H9 (cell line): ENCODE results near the gene DOCK2. TPM values are rescaled to one million over a fixed set of nuclear protein-coding genes. Genes with fewer than 3 reads are reported as not detected.

Source experiments
- DNase-seq: peaks from one replicate; pipeline ENCODE4 v3.0.0-alpha.2; 2017
- H2AFZ ChIP-seq: one replicate; pipeline ENCODE4 v1.6.1; 2013; ENCODE audit warnings: mild to moderate bottlenecking, low read length, control low read depth, moderate library complexity
- H2AK5ac ChIP-seq: 2 replicates; pipeline ENCODE4 v1.6.1; 2013; ENCODE audit warnings: low read length, control low read depth, mixed read lengths; ENCODE audit not compliant: insufficient read length
- H2BK120ac ChIP-seq: one replicate; pipeline ENCODE4 v1.6.1; 2013; ENCODE audit warnings: low read depth, mild to moderate bottlenecking, low read length, control low read depth, inconsistent platforms; ENCODE audit not compliant: poor library complexity, severe bottlenecking
- H2BK12ac ChIP-seq: 2 replicates; pipeline ENCODE4 v1.6.1; 2013; ENCODE audit warnings: low read length, control low read depth, mixed read lengths, low read depth; ENCODE audit not compliant: insufficient read length
- H2BK15ac ChIP-seq: 2 replicates; pipeline ENCODE4 v1.6.1; 2013; ENCODE audit warnings: low read depth, low read length, control low read depth
- H2BK20ac ChIP-seq: one replicate; pipeline ENCODE4 v1.6.1; 2013; ENCODE audit warnings: low read depth, mild to moderate bottlenecking, low read length, control low read depth, inconsistent platforms; ENCODE audit not compliant: poor library complexity, severe bottlenecking
- H2BK5ac ChIP-seq: 2 replicates; pipeline ENCODE4 v1.6.1; 2013; ENCODE audit warnings: low read length, control low read depth, mixed read lengths; ENCODE audit not compliant: insufficient read length
- H3K14ac ChIP-seq: 2 replicates; pipeline ENCODE4 v1.6.1; 2013; ENCODE audit warnings: low read length, control low read depth; ENCODE audit not compliant: insufficient read depth
- H3K18ac ChIP-seq: 2 replicates; pipeline ENCODE4 v1.6.1; 2013; ENCODE audit warnings: low read depth, mild to moderate bottlenecking, mixed read lengths, low read length, control low read depth; ENCODE audit not compliant: insufficient read length
- H3K23ac ChIP-seq: 2 replicates; pipeline ENCODE4 v1.6.1; 2013; ENCODE audit warnings: low read length, control low read depth, mixed read lengths, low read depth; ENCODE audit not compliant: insufficient read length
- H3K23me2 ChIP-seq: 2 replicates; pipeline ENCODE4 v1.6.1; 2013; ENCODE audit warnings: low read depth, mild to moderate bottlenecking, mixed read lengths, low read length, control low read depth; ENCODE audit not compliant: insufficient read length, poor library complexity, severe bottlenecking
- H3K27ac ChIP-seq: 2 replicates; pipeline ENCODE4 v1.5.1; 2013; ENCODE audit warnings: low read length, control low read depth, mixed read lengths, low read depth; ENCODE audit not compliant: insufficient read length
- H3K27me3 ChIP-seq: 2 replicates; pipeline ENCODE4 v1.6.1; 2013; ENCODE audit warnings: low read length, control low read depth, inconsistent platforms; ENCODE audit not compliant: insufficient read depth
- H3K4ac ChIP-seq: 2 replicates; pipeline ENCODE4 v1.6.1; 2013; ENCODE audit warnings: low read depth, mild to moderate bottlenecking, control low read depth, inconsistent platforms, low read length, moderate library complexity
- H3K4me1 ChIP-seq: 2 replicates; pipeline ENCODE4 v1.6.1; 2013; ENCODE audit warnings: low read length, control low read depth, inconsistent platforms; ENCODE audit not compliant: insufficient read depth
- H3K4me2 ChIP-seq: 2 replicates; pipeline ENCODE4 v1.6.1; 2013; ENCODE audit warnings: low read length, control low read depth, mixed read lengths; ENCODE audit not compliant: insufficient read length, insufficient read depth
- H3K56ac ChIP-seq: 2 replicates; pipeline ENCODE4 v1.6.1; 2013; ENCODE audit warnings: low read depth, mild to moderate bottlenecking, mixed read lengths, low read length, control low read depth; ENCODE audit not compliant: insufficient read length
- H3K79me1 ChIP-seq: 2 replicates; pipeline ENCODE4 v1.6.1; 2013; ENCODE audit warnings: low read depth, mild to moderate bottlenecking, moderate library complexity, low read length, control low read depth, inconsistent platforms; ENCODE audit not compliant: insufficient read depth, poor library complexity, severe bottlenecking
- H3K79me2 ChIP-seq: 2 replicates; pipeline ENCODE4 v1.6.1; 2013; ENCODE audit warnings: low read length, control low read depth, inconsistent platforms; ENCODE audit not compliant: insufficient read depth
- H3K9ac ChIP-seq: 2 replicates; pipeline ENCODE4 v1.6.1; 2013; ENCODE audit warnings: low read length, control low read depth, mixed read lengths; ENCODE audit not compliant: insufficient read length; ENCODE audit errors: extremely low read depth
- H3K9me3 ChIP-seq: one replicate; pipeline ENCODE4 v1.6.1; 2013; ENCODE audit warnings: low read depth, low read length, inconsistent platforms; ENCODE audit not compliant: control insufficient read depth
- H3T11ph ChIP-seq: one replicate; pipeline ENCODE4 v1.6.1; 2013; ENCODE audit warnings: mild to moderate bottlenecking, low read length, control low read depth, inconsistent platforms
- H4K20me1 ChIP-seq: one replicate; pipeline ENCODE4 v1.6.1; 2013; ENCODE audit not compliant: control insufficient read depth, insufficient read length, insufficient read depth
- H4K5ac ChIP-seq: 2 replicates; pipeline ENCODE4 v1.6.1; 2013; ENCODE audit warnings: low read depth, mild to moderate bottlenecking, mixed read lengths, low read length, control low read depth; ENCODE audit not compliant: insufficient read length
- H4K8ac ChIP-seq: replicated peaks from 2 replicates; pipeline ENCODE4 v1.6.1; 2013; ENCODE audit warnings: low read length, control low read depth, mixed read lengths, low read depth; ENCODE audit not compliant: insufficient read length
- H4K91ac ChIP-seq: 2 replicates; pipeline ENCODE4 v1.6.1; 2013; ENCODE audit warnings: low read depth, mild to moderate bottlenecking, moderate library complexity, mixed read lengths, low read length, control low read depth; ENCODE audit not compliant: insufficient read length
- H3K27ac Mint-ChIP-seq, 3 experiments: 2 replicates in 2 of 3; 3 replicates in 1 of 3; pipeline ENCODE4 v1.8.0; 2020 to 2021; ENCODE audit warnings: mixed read lengths in 3 of 3, mild to moderate bottlenecking in 1 of 3, moderate library complexity in 1 of 3
- H3K27me3 Mint-ChIP-seq: 2 replicates; pipeline ENCODE4 v1.8.0; 2021; ENCODE audit warnings: low read depth, mild to moderate bottlenecking, moderate library complexity, mixed read lengths
- H3K36me3 Mint-ChIP-seq, 3 experiments: 2 replicates in 2 of 3; 3 replicates in 1 of 3; pipeline ENCODE4 v1.8.0; 2020 to 2021; ENCODE audit warnings: low read depth in 3 of 3, mixed read lengths in 3 of 3; ENCODE audit not compliant: insufficient read depth in 1 of 3
- H3K4me1 Mint-ChIP-seq, 2 experiments: 2 replicates each; pipeline ENCODE4 v1.8.0; 2020; ENCODE audit warnings: mixed read lengths in 2 of 2
- H3K4me3 Mint-ChIP-seq, 2 experiments: 2 replicates in 1 of 2; 3 replicates in 1 of 2; pipeline ENCODE4 v1.8.0; 2020 to 2021; ENCODE audit warnings: mild to moderate bottlenecking in 2 of 2, mixed read lengths in 2 of 2, moderate library complexity in 1 of 2
- H3K9me3 Mint-ChIP-seq, 2 experiments: 2 replicates in 1 of 2; 3 replicates in 1 of 2; pipeline ENCODE4 v1.8.0; 2020; ENCODE audit warnings: mild to moderate bottlenecking in 2 of 2, mixed read lengths in 2 of 2, moderate library complexity in 1 of 2
- WGBS: extraction: QIAGEN DNeasy Blood & Tissue Kit; methylation state at CpG from one replicate; pipeline ENCODE4 v1.1.7; 2013; ENCODE audit warnings: missing lambda C conversion rate, low lambda C conversion rate, mixed read lengths; ENCODE audit not compliant: insufficient read length; ENCODE audit errors: extremely low coverage; 5-methylcytosine and 5-hydroxymethylcytosine counted together
- total RNA-seq: library from RNA; stranded (reverse); gene quantifications from 2 replicates; pipeline ENCODE4 v1.2.1, GENCODE V29; 2021
- TF ChIP-seq, protein P1 (sequence below): fragments of 200-600 bp; sonication (generic); conservative IDR thresholded peaks from 3 replicates; pipeline ENCODE4 v1.8.0; 2021; ENCODE audit warnings: antibody characterized with exemption, mild to moderate bottlenecking

The DOCK2 gene
- total RNA-seq, 1 experiment from 2014 or later = 7.8 TPM

DNA sequence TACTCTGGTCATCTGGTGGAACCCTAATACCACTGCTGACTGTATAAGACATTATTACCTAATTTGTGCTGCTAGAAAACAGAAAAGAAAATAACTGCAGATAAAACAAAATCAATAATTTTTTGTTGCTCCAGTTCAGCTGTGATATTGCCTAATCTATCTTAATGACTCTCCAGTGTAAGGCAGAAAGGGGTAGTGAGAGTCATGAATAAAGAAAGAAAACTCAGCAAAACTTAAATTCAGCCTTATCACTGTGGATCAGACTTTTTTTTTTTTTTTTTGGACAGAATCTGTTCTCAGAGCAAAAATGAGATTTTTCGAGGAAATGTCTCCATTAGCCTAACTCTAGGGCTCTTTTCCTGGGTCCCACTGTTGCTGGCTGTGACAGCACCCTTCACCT lies 1.1 kb upstream of the DOCK2 start:
- H3K56ac ChIP-seq = no peak overlapping the region
- H3K4me2 ChIP-seq = peak overlapping the region; percentile 49
- Mint-ChIP-seq H3K4me3 (peak overlapping the region in 1 of 2 experiments; percentile 74; a peak in 1 of 5 replicates), H3K27me3 (peaks cover 33% of the 10 kb centered on the region), H3K9me3 (peaks cover 12 to 13% of the 10 kb centered on the region in 2 experiments; a peak in 4 of 5 replicates), H3K36me3 (peaks cover 1 to 12% (median 10%) of the 10 kb centered on the region in 3 experiments; a peak in 5 of 7 replicates), H3K27ac (no peak overlapping the region), H3K4me1 (peaks cover 11 to 18% of the 10 kb centered on the region in 2 experiments)
- no peaks in the 10 kb centered on the region for H3K9me3 ChIP-seq
- H2AK5ac ChIP-seq = no peak overlapping the region
- WGBS = no CpG with 5 or more reads among the region's 1 CpG
- H2BK15ac ChIP-seq = no peak overlapping the region
- no peak overlapping the region for H2BK5ac ChIP-seq
- H3K18ac ChIP-seq = no peak overlapping the region
- H3K23ac ChIP-seq = no peak overlapping the region
- no peak overlapping the region for H2BK120ac ChIP-seq
- H3K4ac ChIP-seq = no peak overlapping the region
- H3T11ph ChIP-seq = no peak overlapping the region
- no peak overlapping the region for H3K9ac ChIP-seq
- no peak overlapping the region for H2AFZ ChIP-seq
- H3K79me1 ChIP-seq = no peaks in the 10 kb centered on the region
- no peaks in the 10 kb centered on the region for H3K27me3 ChIP-seq
- H4K8ac ChIP-seq = no peak overlapping the region
- no peak overlapping the region for H2BK12ac ChIP-seq
- DNase-seq = no peak
- no peak overlapping the region for H3K14ac ChIP-seq
- peaks cover 6% of the 10 kb centered on the region for H3K23me2 ChIP-seq
- H3K4me1 ChIP-seq = no peaks in the 10 kb centered on the region; the same call in 1 of the 2 replicates
- no peak overlapping the region for H4K91ac ChIP-seq
- TF ChIP-seq, protein P1, sequence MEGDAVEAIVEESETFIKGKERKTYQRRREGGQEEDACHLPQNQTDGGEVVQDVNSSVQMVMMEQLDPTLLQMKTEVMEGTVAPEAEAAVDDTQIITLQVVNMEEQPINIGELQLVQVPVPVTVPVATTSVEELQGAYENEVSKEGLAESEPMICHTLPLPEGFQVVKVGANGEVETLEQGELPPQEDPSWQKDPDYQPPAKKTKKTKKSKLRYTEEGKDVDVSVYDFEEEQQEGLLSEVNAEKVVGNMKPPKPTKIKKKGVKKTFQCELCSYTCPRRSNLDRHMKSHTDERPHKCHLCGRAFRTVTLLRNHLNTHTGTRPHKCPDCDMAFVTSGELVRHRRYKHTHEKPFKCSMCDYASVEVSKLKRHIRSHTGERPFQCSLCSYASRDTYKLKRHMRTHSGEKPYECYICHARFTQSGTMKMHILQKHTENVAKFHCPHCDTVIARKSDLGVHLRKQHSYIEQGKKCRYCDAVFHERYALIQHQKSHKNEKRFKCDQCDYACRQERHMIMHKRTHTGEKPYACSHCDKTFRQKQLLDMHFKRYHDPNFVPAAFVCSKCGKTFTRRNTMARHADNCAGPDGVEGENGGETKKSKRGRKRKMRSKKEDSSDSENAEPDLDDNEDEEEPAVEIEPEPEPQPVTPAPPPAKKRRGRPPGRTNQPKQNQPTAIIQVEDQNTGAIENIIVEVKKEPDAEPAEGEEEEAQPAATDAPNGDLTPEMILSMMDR = no peak
- H4K5ac ChIP-seq = no peak overlapping the region
- no peak overlapping the region for H3K27ac ChIP-seq
- H4K20me1 ChIP-seq = no peaks in the 10 kb centered on the region
- H2BK20ac ChIP-seq = no peak overlapping the region
- no peaks in the 10 kb centered on the region for H3K79me2 ChIP-seq
